NCI-H1105 (cell line): ENCODE results near the gene MYO10.

Source experiments
- DNase-seq: peaks from one replicate; lab custom pipeline; 2025; lab: John Stamatoyannopoulos, UW

MYO10 gene

GRCh38 chr5:16943846-16944678, 8.0 kb upstream of the MYO10 start:
- no peak for DNase-seq

- no peak for DNase-seq
Observed at GRCh38 chr5:16937503-16938161, 1.5 kb upstream of the MYO10 start.

GRCh38 chr5:16936989-16937438, 926 bp upstream of the MYO10 start:
- DNase-seq = no peak

- no peak for DNase-seq
Observed at GRCh38 chr5:16935231-16936149, 598 bp downstream of the MYO10 start.

GRCh38 chr5:16934677-16935153, 1.4 kb downstream of the MYO10 start:
- no peak for DNase-seq

- DNase-seq = peak; percentile 5
Observed at GRCh38 chr5:16934123-16934522, 2.0 kb downstream of the MYO10 start.

GRCh38 chr5:16933337-16933736, 2.8 kb downstream of the MYO10 start:
- no peak for DNase-seq

- no peak for DNase-seq
Observed at GRCh38 chr5:16932401-16932800, 3.7 kb downstream of the MYO10 start.

- no peak for DNase-seq
Observed at GRCh38 chr5:16931334-16932110, 4.6 kb downstream of the MYO10 start.

GRCh38 chr5:16930496-16930895, 5.6 kb downstream of the MYO10 start:
- DNase-seq = no peak

- DNase-seq = no peak
Observed at GRCh38 chr5:16929831-16930230, 6.3 kb downstream of the MYO10 start.

GRCh38 chr5:16929347-16929746, 6.7 kb downstream of the MYO10 start:
- no peak for DNase-seq

- DNase-seq = no peak
Observed at GRCh38 chr5:16927613-16928012, 8.5 kb downstream of the MYO10 start.

- no peak for DNase-seq
Observed at GRCh38 chr5:16926417-16926816, 9.7 kb downstream of the MYO10 start.

- DNase-seq = no peak
Observed at GRCh38 chr5:16924206-16924605, 11.9 kb downstream of the MYO10 start.

- no peak for DNase-seq
Observed at GRCh38 chr5:16922430-16922829, 13.7 kb downstream of the MYO10 start.

- DNase-seq = no peak
Observed at GRCh38 chr5:16921211-16921610, 14.9 kb downstream of the MYO10 start.

- no peak for DNase-seq
Observed at GRCh38 chr5:16920109-16920816, 15.8 kb downstream of the MYO10 start.

GRCh38 chr5:16918891-16919671, 17.0 kb downstream of the MYO10 start:
- no peak for DNase-seq

- DNase-seq = no peak
Observed at GRCh38 chr5:16918156-16918555, 17.9 kb downstream of the MYO10 start.
